Endothelial cell of umbilical vein (primary cell): Measurements from ENCODE around the gene C12orf42. TPM values are rescaled to one million over a fixed set of nuclear protein-coding genes. Genes with fewer than 3 reads are reported as not detected.

Experiments used
- BruUV-seq: library from RNA; stranded (reverse); fragments of 400-500 nt; replicated peaks from 2 replicates; lab custom pipeline; 2021; lab: Mats Ljungman, UMichigan
- CTCF ChIA-PET: fragments of 300-600, 350-600 bp; sonication (Branson Sonifier 250); formaldehyde crosslinking; loops from one replicate; lab custom pipeline; 2021; ENCODE audit warnings: antibody characterized with exemption, inconsistent platforms; lab: Charles Lee
- POLR2A ChIA-PET: fragments of 300-600, 350-600 bp; sonication (Branson Sonifier 250); formaldehyde crosslinking; loops from one replicate; lab custom pipeline; 2021; ENCODE audit warnings: antibody characterized with exemption, inconsistent platforms; lab: Charles Lee
- DNase-seq: peaks from one replicate; pipeline ENCODE4 v3.0.0-alpha.2; 2011; ENCODE audit warnings: low read depth, low spot score
- FAIRE-seq: peaks from 2 replicates; lab custom pipeline; 2011; peaks lifted over from hg19 to GRCh38; lab: Jason Lieb, UNC
- H2AFZ ChIP-seq: 2 replicates; pipeline ENCODE4 v1.6.0; 2012; ENCODE audit warnings: low read depth, low read length, control low read depth, inconsistent platforms
- H3K27ac ChIP-seq: 2 replicates; pipeline ENCODE4 v1.5.1; 2011; ENCODE audit warnings: low read depth, mild to moderate bottlenecking, control low read depth, low read length, moderate library complexity; ENCODE audit not compliant: insufficient read depth
- H3K27me3 ChIP-seq, 2 experiments: 2 replicates each; pipeline versions ENCODE4 v1.6.0 to v1.6.1; 2011; ENCODE audit warnings: low read length in 2 of 2, mixed read lengths in 1 of 2; ENCODE audit not compliant: control insufficient read depth in 2 of 2, insufficient read depth in 2 of 2
- H3K36me3 ChIP-seq, 2 experiments: 2 replicates in 1 of 2; 3 replicates in 1 of 2; pipeline ENCODE4 v1.5.1; 2011; ENCODE audit warnings: low read length in 2 of 2, mild to moderate bottlenecking in 1 of 2, moderate library complexity in 1 of 2; ENCODE audit not compliant: control insufficient read depth in 2 of 2, insufficient read depth in 2 of 2; ENCODE audit errors: extremely low read depth in 1 of 2
- H3K4me1 ChIP-seq: 3 replicates; pipeline ENCODE4 v1.5.1; 2011; ENCODE audit warnings: mild to moderate bottlenecking, low read length; ENCODE audit not compliant: control insufficient read depth, insufficient read depth; ENCODE audit errors: extremely low read depth
- H3K4me2 ChIP-seq: 2 replicates; pipeline ENCODE4 v1.6.1; 2011; ENCODE audit warnings: low read length, control low read depth, mixed read lengths; ENCODE audit not compliant: insufficient read depth
- H3K4me3 ChIP-seq, 3 experiments: fragments of 200-600 bp in 1 of 3; sonication (generic), shearing (Covaris generic) in 1 of 3; replicated peaks in 1 of 3; 2 replicates each; pipeline ENCODE4 v1.5.1; 2011 to 2016; ENCODE audit warnings: control low read depth in 3 of 3, low read length in 3 of 3, mild to moderate bottlenecking in 2 of 3, inconsistent platforms in 1 of 3, low read depth in 1 of 3, moderate library complexity in 1 of 3; ENCODE audit not compliant: insufficient read depth in 1 of 3
- H3K79me2 ChIP-seq: 2 replicates; pipeline ENCODE4 v1.6.0; 2012; ENCODE audit warnings: low read length, inconsistent platforms; ENCODE audit not compliant: control insufficient read depth, insufficient read depth
- H3K9ac ChIP-seq: replicated peaks from 2 replicates; pipeline ENCODE3; 2011; ENCODE audit warnings: low read length, control low read depth; ENCODE audit not compliant: insufficient read depth; ENCODE audit errors: extremely low read depth
- H3K9me1 ChIP-seq: replicated peaks from 3 replicates; pipeline ENCODE4 v1.6.0; 2011; ENCODE audit warnings: mild to moderate bottlenecking, low read length; ENCODE audit not compliant: control insufficient read depth, insufficient read depth; ENCODE audit errors: extremely low read depth
- H3K9me3 ChIP-seq: replicated peaks from 2 replicates; pipeline ENCODE4 v1.5.1; 2012; ENCODE audit warnings: low read length, inconsistent platforms; ENCODE audit not compliant: control insufficient read depth, insufficient read depth
- H4K20me1 ChIP-seq: replicated peaks from 2 replicates; pipeline ENCODE3; 2011; ENCODE audit warnings: mild to moderate bottlenecking, low read length; ENCODE audit not compliant: control insufficient read depth, insufficient read depth; ENCODE audit errors: extremely low read depth
- CTCF ChIP-seq, 2 donors: IDR thresholded peaks; 1 replicate in 1 of 2; 2 replicates in 1 of 2; pipeline ENCODE4 v1.5.1; 2011; ENCODE audit warnings: low read length in 2 of 2, mild to moderate bottlenecking in 2 of 2, moderate library complexity in 2 of 2, control low read depth in 1 of 2, inconsistent platforms in 1 of 2, low read depth in 1 of 2; ENCODE audit not compliant: insufficient read depth in 1 of 2; ENCODE audit errors: extremely low read depth in 1 of 2
- EZH2 ChIP-seq: IDR thresholded peaks from 2 replicates; pipeline ENCODE4 v1.6.1; 2012; ENCODE audit warnings: borderline replicate concordance, low read depth, mild to moderate bottlenecking, moderate library complexity, low read length, inconsistent platforms; ENCODE audit not compliant: severe bottlenecking
- FOS ChIP-seq: IDR thresholded peaks from 2 replicates; pipeline ENCODE4 v1.6.1; 2011; ENCODE audit warnings: mild to moderate bottlenecking, low read length, moderate library complexity, borderline replicate concordance; ENCODE audit not compliant: insufficient read depth
- GATA2 ChIP-seq: IDR thresholded peaks from 2 replicates; pipeline ENCODE4 v1.7.0; 2011; ENCODE audit warnings: low read depth, mild to moderate bottlenecking, moderate library complexity, mixed read lengths, low read length; ENCODE audit not compliant: insufficient read length, insufficient read depth
- JUN ChIP-seq: IDR thresholded peaks from 2 replicates; pipeline ENCODE4 v1.6.1; 2011; ENCODE audit warnings: borderline replicate concordance, low read depth; ENCODE audit not compliant: insufficient read length, insufficient read depth
- MAX ChIP-seq: IDR thresholded peaks from 2 replicates; pipeline ENCODE4 v1.6.1; 2011; ENCODE audit not compliant: insufficient read depth, insufficient read length
- MYC ChIP-seq: IDR thresholded peaks from one replicate; pipeline ENCODE4 v1.6.1; 2011; ENCODE audit warnings: mild to moderate bottlenecking, low read depth, low read length
- POLR2A ChIP-seq: IDR thresholded peaks from 2 replicates; pipeline ENCODE4 v1.6.1; 2012; ENCODE audit warnings: low read depth, mild to moderate bottlenecking, control low read depth, low read length
- POLR2AphosphoS5 ChIP-seq: IDR thresholded peaks from 2 replicates; pipeline ENCODE4 v1.6.1; 2012; ENCODE audit warnings: low read depth, mild to moderate bottlenecking, control low read depth, low read length, moderate library complexity; ENCODE audit not compliant: insufficient read depth
- dilution Hi-C: fragments of 300-500 bp; cut with MboI; formaldehyde crosslinking; loops from one replicate; pipeline ENCODE4 v1.15.0; 2019; ENCODE audit warnings: low sequenced_read_pairs; ENCODE audit not compliant: extremely low pct_ligation_motif_present
- intact Hi-C: fragments of 100-400 bp; cut with micrococcal nuclease; formaldehyde crosslinking; loops from one replicate; pipeline ENCODE4 v1.10.0; 2022
- polyA plus RNA-seq, 4 experiments: library from polyadenylated mRNA; depleted of rRNA in 3 of 4; stranded (reverse) in 3 of 4; unstranded in 1 of 4; fragments of >200 nt; gene quantifications; 2 replicates each; pipeline versions ENCODE4 v1.2.1 to v1.2.3, GENCODE V29; 2011 to 2012; ENCODE audit warnings: missing spikeins in 1 of 4
- total RNA-seq: library from RNA; stranded (reverse); gene quantifications from 2 replicates; pipeline ENCODE4 v1.2.3, GENCODE V29; 2021

Gene C12orf42
- total and polyA plus RNA-seq, 2 donors (not counting 3 experiments of a cell fraction or from before 2014, with no cell fraction given) = not detected

- dilution Hi-C loops = no loop called here
- H3K27ac ChIP-seq = no peak overlapping the region
- no peak overlapping the region for H3K4me3 ChIP-seq
- H3K9ac ChIP-seq = no peak overlapping the region
- no peaks in the 10 kb centered on the region for H3K4me1 ChIP-seq
- FAIRE-seq (no peak), DNase-seq (no peak)
- no peaks in the 10 kb centered on the region for H4K20me1 ChIP-seq
- TF ChIP-seq GATA2 (no peak), FOS (no peak), POLR2AphosphoS5 (no peak), POLR2A (no peak), EZH2 (no peak), MAX (no peak), JUN (no peak), CTCF (IDR thresholded peaks at IDR 0.05; ENCODE audit: extremely low read depth in 1 of 2, insufficient read depth in 1 of 2, low read depth in 1 of 2, low read length in 2 of 2) (no peak), MYC (no peak)
- POLR2A ChIA-PET = no interaction called here
- no peak overlapping the region for H2AFZ ChIP-seq
- H3K9me3 ChIP-seq = no peaks in the 10 kb centered on the region
- H3K4me2 ChIP-seq = no peak overlapping the region
- CTCF ChIA-PET = no interaction called here
- H3K36me3 ChIP-seq = no peaks in the 10 kb centered on the region
- no peaks in the 10 kb centered on the region for H3K79me2 ChIP-seq
- H3K27me3 ChIP-seq = no peaks in the 10 kb centered on the region
- no TSS peak for BruUV-seq
- intact Hi-C loops = no loop called here
- H3K9me1 ChIP-seq = no peaks in the 10 kb centered on the region
Measured at GRCh38 chr12:103482365-103482764, 13.4 kb downstream of the C12orf42 start.
